Measurements from ENCODE around the gene NCAN. TPM values are rescaled to one million over a fixed set of nuclear protein-coding genes. Genes with fewer than 3 reads are reported as not detected.
A peak's percentile ranks its signal among the peaks of the same experiment; 100 is the strongest.

The NCAN gene
- total RNA-seq, 1 experiment from 2014 or later: not detected

- Histone ChIP-seq H3K36me3 (ENCODE audit: control insufficient read depth, insufficient read depth, low read length) (no peaks in the 10 kb centered on the region), H3K27me3 (replicated peaks; ENCODE audit: control insufficient read depth, insufficient read depth, low read length) (no peaks in the 10 kb centered on the region), H3K4me1 (no peaks in the 10 kb centered on the region; the same call in 1 of the 2 replicates), H3K4me3 (ENCODE audit: low read depth, low read length) (no peak overlapping the region), H3K9me3 (no peaks in the 10 kb centered on the region)
- Mint-ChIP-seq H3K9me3 (ENCODE audit: unreplicated experiment) (no peaks in the 10 kb centered on the region), H3K36me3 (ENCODE audit: insufficient read depth, unreplicated experiment) (peaks cover 9% of the 10 kb centered on the region), H3K4me3 (ENCODE audit: unreplicated experiment) (no peak overlapping the region), H3K4me1 (ENCODE audit: low read depth, unreplicated experiment) (no peaks in the 10 kb centered on the region), H3K27me3 (ENCODE audit: insufficient read depth, unreplicated experiment) (no peaks in the 10 kb centered on the region), H3K27ac (ENCODE audit: unreplicated experiment) (no peak overlapping the region)
- DNase-seq: no peak
- ChIA-PET CTCF (interaction anchor here (0.5 kb wide), 1 partner anchor 186 kb away, joined by 4 read pairs; no protein-coding TSS in a partner anchor), POLR2A (no interaction called here)
- TF ChIP-seq CTCF (IDR thresholded peaks at IDR 0.05; ENCODE audit: insufficient read depth in 1 of 2, low read depth in 1 of 2, low read length in 1 of 2, severe bottlenecking in 1 of 2, unreplicated experiment in 1 of 2): no peak
- intact Hi-C loops (cut with micrococcal nuclease; ENCODE audit: unreplicated experiment): no loop called here
- BruUV-seq (replicated peaks): no TSS peak
Measured at GRCh38 chr19:19270749-19271571, 59.2 kb downstream of the NCAN start.

- Mint-ChIP-seq H3K27me3 (ENCODE audit: insufficient read depth, unreplicated experiment) (no peaks in the 10 kb centered on the region), H3K4me1 (ENCODE audit: low read depth, unreplicated experiment) (no peaks in the 10 kb centered on the region), H3K9me3 (ENCODE audit: unreplicated experiment) (no peaks in the 10 kb centered on the region), H3K27ac (ENCODE audit: unreplicated experiment) (no peak overlapping the region), H3K36me3 (ENCODE audit: insufficient read depth, unreplicated experiment) (peaks cover 13% of the 10 kb centered on the region), H3K4me3 (ENCODE audit: unreplicated experiment) (peak overlapping the region; percentile 68)
- intact Hi-C loops (cut with micrococcal nuclease; ENCODE audit: unreplicated experiment): no loop called here
- Histone ChIP-seq H3K9me3 (no peaks in the 10 kb centered on the region), H3K4me3 (ENCODE audit: low read depth, low read length) (peak overlapping the region; percentile 53), H3K36me3 (ENCODE audit: control insufficient read depth, insufficient read depth, low read length) (no peaks in the 10 kb centered on the region), H3K27me3 (replicated peaks; ENCODE audit: control insufficient read depth, insufficient read depth, low read length) (no peaks in the 10 kb centered on the region), H3K4me1 (no peaks in the 10 kb centered on the region; the same call in 1 of the 2 replicates)
- CTCF ChIA-PET: no interaction called here
- TF ChIP-seq CTCF (IDR thresholded peaks at IDR 0.05; ENCODE audit: insufficient read depth in 1 of 2, low read depth in 1 of 2, low read length in 1 of 2, severe bottlenecking in 1 of 2, unreplicated experiment in 1 of 2): no peak
- BruUV-seq (replicated peaks): TSS peak; percentile 21
- DNase-seq: no peak
- POLR2A ChIA-PET: no interaction called here
Measured at GRCh38 chr19:19271828-19272599, 60.3 kb downstream of the NCAN start.

GRCh38 chr19:19274146-19274545, 62.4 kb downstream of the NCAN start:
- Mint-ChIP-seq H3K4me3 (ENCODE audit: unreplicated experiment) (no peak overlapping the region), H3K27ac (ENCODE audit: unreplicated experiment) (no peak overlapping the region), H3K27me3 (ENCODE audit: insufficient read depth, unreplicated experiment) (no peaks in the 10 kb centered on the region), H3K4me1 (ENCODE audit: low read depth, unreplicated experiment) (no peaks in the 10 kb centered on the region), H3K9me3 (ENCODE audit: unreplicated experiment) (no peaks in the 10 kb centered on the region), H3K36me3 (ENCODE audit: insufficient read depth, unreplicated experiment) (peaks cover 13% of the 10 kb centered on the region)
- CTCF ChIA-PET: no interaction called here
- H3K4me1 ChIP-seq: no peaks in the 10 kb centered on the region; the same call in 1 of the 2 replicates
- no peak overlapping the region for H3K4me3 ChIP-seq (ENCODE audit: low read depth, low read length)
- no peaks in the 10 kb centered on the region for H3K27me3 ChIP-seq (replicated peaks; ENCODE audit: control insufficient read depth, insufficient read depth, low read length)
- TF ChIP-seq CTCF (IDR thresholded peaks at IDR 0.05; ENCODE audit: insufficient read depth in 1 of 2, low read depth in 1 of 2, low read length in 1 of 2, severe bottlenecking in 1 of 2, unreplicated experiment in 1 of 2): no peak
- intact Hi-C loops (cut with micrococcal nuclease; ENCODE audit: unreplicated experiment): no loop called here
- DNase-seq: no peak
- POLR2A ChIA-PET: no interaction called here
- no peaks in the 10 kb centered on the region for H3K36me3 ChIP-seq (ENCODE audit: control insufficient read depth, insufficient read depth, low read length)
- BruUV-seq (replicated peaks): no TSS peak
- no peaks in the 10 kb centered on the region for H3K9me3 ChIP-seq
